Thyroid gland (tissue), 4 donors: ENCODE results near the gene SLC9A4. TPM values are rescaled to one million over a fixed set of nuclear protein-coding genes. Genes with fewer than 3 reads are reported as not detected.
A peak's percentile ranks its signal among the peaks of the same experiment; 100 is the strongest.

Source experiments
- DNase-seq, 2 donors: peaks; one replicate each; pipeline ENCODE4 v3.0.0-alpha.2; 2019
- H3K27ac ChIP-seq, 3 donors: fragments of 200-600 bp; sonication (generic); 1 replicate in 2 of 3; 2 replicates in 1 of 3; pipeline ENCODE4 v1.5.1; 2016 to 2019; ENCODE audit warnings: mild to moderate bottlenecking in 1 of 3, moderate library complexity in 1 of 3
- H3K27me3 ChIP-seq: fragments of 200-600 bp; sonication (generic); one replicate; pipeline ENCODE4 v1.5.1; 2019
- H3K36me3 ChIP-seq, 2 donors: fragments of 200-600 bp; sonication (generic); one replicate each; pipeline ENCODE4 v1.5.1; 2016 to 2019
- H3K4me1 ChIP-seq, 2 donors: fragments of 200-600 bp; sonication (generic); one replicate each; pipeline ENCODE4 v1.5.1; 2017 to 2019
- H3K4me3 ChIP-seq, 3 donors: fragments of 200-600 bp; sonication (generic); replicated peaks in 1 of 3; 1 replicate in 2 of 3; 2 replicates in 1 of 3; pipeline ENCODE4 v1.5.1; 2016; ENCODE audit warnings: mild to moderate bottlenecking in 1 of 3
- H3K9me3 ChIP-seq: fragments of 200-600 bp; sonication (generic); one replicate; pipeline ENCODE4 v1.5.1; 2017
- POLR2A ChIP-seq, 2 donors: fragments of 450-650 bp; IDR thresholded peaks; one replicate each; pipeline ENCODE4 v1.6.1; 2017; ENCODE audit warnings: antibody characterized with exemption in 2 of 2, mild to moderate bottlenecking in 2 of 2, moderate library complexity in 1 of 2
- WGBS, 2 donors: methylation state at CpG; one replicate each; pipeline ENCODE4 v1.1.5; 2017; 5-methylcytosine and 5-hydroxymethylcytosine counted together
- intact Hi-C: fragments of 100-400 bp; cut with DNase I; formaldehyde crosslinking; loops from one replicate; pipeline ENCODE4 v1.15.1; 2023
- total RNA-seq, 4 donors: library from RNA; depleted of rRNA; stranded (reverse); fragments of >200 nt; gene quantifications; one replicate each; pipeline ENCODE4 v1.2.3, GENCODE V29; 2016
- TF ChIP-seq, protein P1 (sequence below), 6 experiments: fragments of 200-600 bp in 3 of 6; fragments of 450-650 bp in 3 of 6; sonication (generic) in 3 of 6; IDR thresholded peaks; one replicate each; pipeline ENCODE4 v1.5.1; 2016 to 2019; ENCODE audit warnings: antibody characterized with exemption in 6 of 6, mild to moderate bottlenecking in 2 of 6, inconsistent platforms in 1 of 6, moderate library complexity in 1 of 6

Gene SLC9A4
- total RNA-seq, 4 donors from 2014 or later, result not detected

DNA sequence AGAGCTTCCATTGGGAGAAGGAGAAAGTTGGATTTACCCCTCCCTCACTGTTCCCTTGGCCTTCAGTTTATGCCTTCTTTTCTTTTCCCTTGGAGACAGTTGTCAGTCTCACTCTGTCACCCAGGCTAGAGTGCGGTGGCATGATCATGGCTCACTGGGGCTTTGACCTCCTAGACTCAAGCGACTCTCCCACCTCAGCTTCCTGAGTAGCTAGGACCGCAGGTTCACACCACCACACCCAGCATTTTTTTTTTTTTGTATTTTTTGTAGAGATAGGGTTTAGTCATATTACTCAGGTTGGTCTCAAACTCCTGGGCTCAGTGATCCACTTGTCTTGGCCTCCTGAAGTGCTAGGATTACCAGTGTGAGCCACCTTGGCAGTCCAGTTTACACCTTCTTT, 49.9 kb downstream of the SLC9A4 start:
- 87 to 95% methylated on average over 3 of the region's 3 CpGs for WGBS, 2 donors

DNA sequence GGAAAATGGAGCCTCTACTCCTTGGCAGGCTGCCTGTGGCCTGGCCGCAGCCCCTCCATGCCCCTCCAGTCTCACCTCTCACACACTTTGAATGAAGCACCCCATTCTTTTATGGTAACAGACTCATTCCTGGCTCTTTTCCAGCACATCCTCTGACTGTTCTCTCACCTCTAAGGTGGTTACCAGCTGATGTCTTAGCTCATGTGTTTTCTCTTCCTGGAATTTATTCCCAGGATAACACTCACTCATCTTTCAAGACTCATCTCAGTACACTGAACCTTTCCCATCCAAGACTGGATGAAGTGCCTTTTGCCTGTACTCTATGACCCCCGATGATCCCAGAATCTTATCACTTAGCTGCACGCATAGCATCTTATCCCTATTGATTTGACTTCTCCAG, 50.6 kb downstream of the SLC9A4 start:
- no peak for DNase-seq
- TF ChIP-seq, protein P1, sequence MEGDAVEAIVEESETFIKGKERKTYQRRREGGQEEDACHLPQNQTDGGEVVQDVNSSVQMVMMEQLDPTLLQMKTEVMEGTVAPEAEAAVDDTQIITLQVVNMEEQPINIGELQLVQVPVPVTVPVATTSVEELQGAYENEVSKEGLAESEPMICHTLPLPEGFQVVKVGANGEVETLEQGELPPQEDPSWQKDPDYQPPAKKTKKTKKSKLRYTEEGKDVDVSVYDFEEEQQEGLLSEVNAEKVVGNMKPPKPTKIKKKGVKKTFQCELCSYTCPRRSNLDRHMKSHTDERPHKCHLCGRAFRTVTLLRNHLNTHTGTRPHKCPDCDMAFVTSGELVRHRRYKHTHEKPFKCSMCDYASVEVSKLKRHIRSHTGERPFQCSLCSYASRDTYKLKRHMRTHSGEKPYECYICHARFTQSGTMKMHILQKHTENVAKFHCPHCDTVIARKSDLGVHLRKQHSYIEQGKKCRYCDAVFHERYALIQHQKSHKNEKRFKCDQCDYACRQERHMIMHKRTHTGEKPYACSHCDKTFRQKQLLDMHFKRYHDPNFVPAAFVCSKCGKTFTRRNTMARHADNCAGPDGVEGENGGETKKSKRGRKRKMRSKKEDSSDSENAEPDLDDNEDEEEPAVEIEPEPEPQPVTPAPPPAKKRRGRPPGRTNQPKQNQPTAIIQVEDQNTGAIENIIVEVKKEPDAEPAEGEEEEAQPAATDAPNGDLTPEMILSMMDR (IDR thresholded peaks at IDR 0.05), result no peak
- TF ChIP-seq POLR2A (IDR thresholded peaks at IDR 0.05), result no peak
- Histone ChIP-seq H3K9me3 (no peaks in the 10 kb centered on the region), H3K4me3 (no peak overlapping the region), H3K27me3 (no peaks in the 10 kb centered on the region), H3K4me1 (no peaks in the 10 kb centered on the region), H3K36me3 (no peaks in the 10 kb centered on the region), H3K27ac (no peak overlapping the region)
- intact Hi-C loops, result no loop called here
- WGBS, 2 donors, result 50 to 57% methylated on average over 3 of the region's 3 CpGs

More for the DNA sequence above, 49.9 kb downstream of the SLC9A4 start:
- H3K9me3 ChIP-seq, result no peaks in the 10 kb centered on the region
- H3K36me3 ChIP-seq, result no peaks in the 10 kb centered on the region
- H3K4me3 ChIP-seq, result no peak overlapping the region
- no peak overlapping the region for H3K27ac ChIP-seq
- TF ChIP-seq POLR2A (IDR thresholded peaks at IDR 0.05), result no peak
- TF ChIP-seq, protein P1 (IDR thresholded peaks at IDR 0.05), result no peak
- intact Hi-C loops, result no loop called here
- no peaks in the 10 kb centered on the region for H3K27me3 ChIP-seq
- no peaks in the 10 kb centered on the region for H3K4me1 ChIP-seq
- no peak for DNase-seq

DNA sequence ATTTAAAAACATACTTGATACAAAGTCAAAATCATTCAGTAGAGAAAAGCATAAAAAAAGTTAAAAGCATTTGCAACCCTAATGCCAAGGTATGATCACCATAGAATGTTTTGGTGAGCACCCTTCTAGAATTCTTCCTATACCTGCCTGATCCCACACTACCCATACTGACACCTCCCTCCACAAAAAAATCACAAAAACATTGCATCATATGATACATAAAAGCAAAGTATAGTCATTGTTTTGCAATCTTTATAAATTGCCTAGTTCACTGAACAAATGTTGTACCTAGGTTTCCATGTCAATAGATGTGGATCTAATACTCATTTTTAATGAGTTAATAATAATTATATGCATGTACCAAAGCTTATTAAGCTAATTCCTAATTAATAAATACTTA, 54.1 kb downstream of the SLC9A4 start:
- Histone ChIP-seq H3K27ac (no peak overlapping the region), H3K4me1 (no peaks in the 10 kb centered on the region), H3K36me3 (no peaks in the 10 kb centered on the region), H3K27me3 (no peaks in the 10 kb centered on the region), H3K9me3 (no peaks in the 10 kb centered on the region), H3K4me3 (no peak overlapping the region)
- DNase-seq, result no peak
- TF ChIP-seq, protein P1 (IDR thresholded peaks at IDR 0.05), result no peak
- no peak for TF ChIP-seq POLR2A (IDR thresholded peaks at IDR 0.05)
- intact Hi-C loops, result no loop called here

GRCh38 chr2:102538491-102538890, 65.5 kb downstream of the SLC9A4 start:
- WGBS, 2 donors, result 48 to 49% methylated on average over 2 of the region's 2 CpGs
- H3K27me3 ChIP-seq, result no peaks in the 10 kb centered on the region
- no peaks in the 10 kb centered on the region for H3K9me3 ChIP-seq
- no peaks in the 10 kb centered on the region for H3K36me3 ChIP-seq
- no peak overlapping the region for H3K27ac ChIP-seq
- no peak for DNase-seq
- TF ChIP-seq POLR2A (IDR thresholded peaks at IDR 0.05), result no peak
- TF ChIP-seq, protein P1 (IDR thresholded peaks at IDR 0.05), result no peak
- intact Hi-C loops, result no loop called here
- no peak overlapping the region for H3K4me3 ChIP-seq
- H3K4me1 ChIP-seq, result peaks cover 0 to 5% of the 10 kb centered on the region in 2 donors

GRCh38 chr2:102540882-102541281, 67.9 kb downstream of the SLC9A4 start:
- Histone ChIP-seq H3K27me3 (no peaks in the 10 kb centered on the region), H3K27ac (no peak overlapping the region), H3K9me3 (no peaks in the 10 kb centered on the region), H3K4me3 (no peak overlapping the region), H3K4me1 (peaks cover 0 to 5% of the 10 kb centered on the region in 2 donors), H3K36me3 (no peaks in the 10 kb centered on the region)
- TF ChIP-seq POLR2A (IDR thresholded peaks at IDR 0.05), result no peak
- TF ChIP-seq, protein P1 (IDR thresholded peaks at IDR 0.05), result no peak
- intact Hi-C loops, result no loop called here
- WGBS, 2 donors, result 26 to 37% methylated on average over 3 to 4 of the region's 4 CpGs
- peak; percentile 19 to 34 for DNase-seq
